Central memory CD8-positive, alpha-beta T cell (primary cell): ENCODE results near the gene PASK.
A peak's percentile ranks its signal among the peaks of the same experiment; 100 is the strongest.
"Not testable (repeated sequence)": the region's sequence is repeated elsewhere in the genome, so short reads cannot be mapped to it uniquely, and the experiment has no call there.

Experiments
- ATAC-seq: fragments of 150-1000 bp; cut with Tn5 transposase; replicated peaks from 2 replicates; pipeline ENCODE4 v1.10.0; 2022; ENCODE audit warnings: mild to moderate bottlenecking, moderate FRiP score, moderate number of reproducible peaks; ENCODE audit not compliant: poor library complexity, severe bottlenecking; ENCODE audit errors: extremely low read depth
- DNase-seq, 2 donors: peaks; one replicate each; pipeline ENCODE4 v3.0.0; 2021; ENCODE audit warnings: low spot score in 2 of 2
- H3K27ac Mint-ChIP-seq: one replicate; pipeline ENCODE4 v1.8.0; 2022; ENCODE audit warnings: low read depth, mild to moderate bottlenecking, moderate library complexity, mixed read lengths
- H3K27me3 Mint-ChIP-seq: one replicate; pipeline ENCODE4 v1.8.0; 2022; ENCODE audit warnings: mixed read lengths
- H3K36me3 Mint-ChIP-seq: one replicate; pipeline ENCODE4 v1.8.0; 2022; ENCODE audit warnings: mild to moderate bottlenecking, moderate library complexity, mixed read lengths; ENCODE audit not compliant: insufficient read depth
- H3K4me1 Mint-ChIP-seq: one replicate; pipeline ENCODE4 v1.8.0; 2022; ENCODE audit warnings: mixed read lengths
- H3K4me3 Mint-ChIP-seq: one replicate; pipeline ENCODE4 v1.8.0; 2022; ENCODE audit warnings: mild to moderate bottlenecking, moderate library complexity, mixed read lengths
- H3K9me3 Mint-ChIP-seq: one replicate; pipeline ENCODE4 v1.8.0; 2022; ENCODE audit warnings: mixed read lengths

Gene PASK

DNA sequence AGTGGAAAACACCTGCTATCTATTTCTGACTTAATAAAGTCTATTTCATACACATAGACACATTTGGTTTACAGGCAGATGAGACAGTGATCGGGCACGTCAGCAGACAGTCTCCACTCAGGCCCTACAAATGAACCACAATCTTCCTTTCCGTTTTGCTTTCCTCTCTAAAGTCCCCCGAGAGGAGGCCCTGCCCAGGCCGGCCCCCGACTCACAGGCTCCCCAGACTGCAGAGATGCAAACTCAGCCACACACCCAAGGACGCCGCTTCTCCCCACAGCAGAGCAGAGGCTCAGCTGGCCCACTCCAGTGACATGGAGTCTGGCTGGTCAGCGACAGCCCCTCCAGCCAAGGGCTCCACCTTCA, 37.8 kb downstream of the PASK start:
- Mint-ChIP-seq H3K4me1 (peaks cover 51% of the 10 kb centered on the region), H3K4me3 (peak overlapping the region; percentile 78), H3K9me3 (no peaks in the 10 kb centered on the region), H3K36me3 (peaks cover 19% of the 10 kb centered on the region), H3K27me3 (no peaks in the 10 kb centered on the region), H3K27ac (peak overlapping the region; percentile 94)
- DNase-seq (peak in 1 of 2 donors; percentile 27), ATAC-seq (peak; percentile 52)

DNA sequence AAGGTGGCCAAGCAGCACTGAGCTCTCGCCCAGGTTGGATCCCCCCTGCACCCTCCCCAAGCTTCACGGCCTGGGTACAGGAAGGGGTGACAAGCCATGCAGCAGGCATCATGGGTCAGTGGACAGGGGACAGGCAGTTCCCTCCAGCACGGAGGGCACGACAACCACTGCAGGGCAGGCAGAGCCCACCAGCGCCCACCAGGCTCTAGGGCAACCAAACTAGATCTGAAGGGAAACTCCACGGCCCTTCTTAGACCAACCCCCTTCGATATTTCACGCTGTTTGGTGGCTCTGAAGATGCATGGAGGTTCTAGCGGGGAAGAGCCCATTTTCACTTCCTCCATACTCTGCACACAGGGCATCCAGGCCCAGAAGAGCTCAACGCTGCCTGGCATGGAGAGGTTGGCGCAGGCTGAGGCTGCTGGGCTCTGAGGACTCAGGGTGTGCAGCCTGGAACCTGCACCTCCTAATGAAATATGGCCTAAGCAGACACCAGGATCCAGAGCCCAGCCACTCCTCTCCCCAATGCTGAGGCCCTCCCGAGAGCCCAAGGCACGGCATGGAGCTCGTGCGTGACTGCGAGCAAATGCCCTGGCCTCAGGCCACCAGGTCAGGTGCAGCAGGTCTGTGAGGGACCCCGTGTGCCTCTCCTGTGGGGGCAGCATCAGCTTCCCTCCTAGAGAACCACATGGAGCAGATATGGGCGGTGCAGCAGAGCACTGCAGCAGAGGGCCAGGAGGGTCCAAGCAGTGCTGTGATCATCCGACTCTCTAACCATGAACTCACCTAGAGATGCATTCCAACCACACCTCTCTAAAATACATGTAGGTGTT, 38.4 kb downstream of the PASK start:
- peaks cover 50% of the 10 kb centered on the region for H3K4me1 Mint-ChIP-seq

DNA sequence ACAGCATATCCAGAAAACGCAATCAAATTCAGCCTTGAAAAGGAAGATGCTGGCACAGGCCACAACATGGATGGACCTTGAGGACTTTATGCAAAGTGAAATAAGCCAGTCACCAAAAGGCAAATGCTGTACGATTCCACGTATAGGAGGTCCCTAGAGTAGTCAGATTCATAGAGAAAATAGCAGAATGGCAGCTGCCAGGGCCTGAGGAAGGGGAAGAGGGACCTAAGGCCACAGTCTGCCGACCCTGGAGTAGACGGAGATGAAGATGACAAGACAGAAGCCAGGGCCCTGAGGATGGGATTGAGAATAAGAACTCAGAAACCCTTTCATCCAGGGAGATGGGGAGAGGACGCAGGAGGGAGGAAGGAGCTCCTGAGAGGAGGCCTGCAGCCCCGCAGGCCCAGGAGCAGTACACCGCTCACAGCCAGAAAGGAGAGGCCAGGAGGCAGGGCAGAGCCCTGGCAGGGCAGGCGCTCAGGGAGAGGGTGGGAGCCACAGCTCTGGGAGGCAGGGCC, 39.1 kb downstream of the PASK start:
- Mint-ChIP-seq H3K4me1 (peaks cover 50% of the 10 kb centered on the region), H3K9me3 (no peaks in the 10 kb centered on the region), H3K27me3 (no peaks in the 10 kb centered on the region), H3K36me3 (peaks cover 21% of the 10 kb centered on the region), H3K27ac (peak overlapping the region; percentile 94), H3K4me3 (peak overlapping the region; percentile 78)
- no peak for ATAC-seq
- DNase-seq: no peak

More for the DNA sequence above, 38.4 kb downstream of the PASK start:
- DNase-seq: no peak
- no peak for ATAC-seq
- no peaks in the 10 kb centered on the region for H3K27me3 Mint-ChIP-seq
- H3K27ac Mint-ChIP-seq: peak overlapping the region; percentile 94
- peaks cover 19% of the 10 kb centered on the region for H3K36me3 Mint-ChIP-seq
- no peaks in the 10 kb centered on the region for H3K9me3 Mint-ChIP-seq
- H3K4me3 Mint-ChIP-seq: peak overlapping the region; percentile 78

GRCh38 chr2:241109210-241110088, 39.8 kb downstream of the PASK start:
- H3K27ac Mint-ChIP-seq: peak overlapping the region; percentile 94
- H3K27me3 Mint-ChIP-seq: no peaks in the 10 kb centered on the region
- H3K4me3 Mint-ChIP-seq: peak overlapping the region; percentile 78
- H3K4me1 Mint-ChIP-seq: peaks cover 50% of the 10 kb centered on the region
- peaks cover 20% of the 10 kb centered on the region for H3K36me3 Mint-ChIP-seq
- no peaks in the 10 kb centered on the region for H3K9me3 Mint-ChIP-seq
- no peak for DNase-seq
- peak; percentile 22 for ATAC-seq

DNA sequence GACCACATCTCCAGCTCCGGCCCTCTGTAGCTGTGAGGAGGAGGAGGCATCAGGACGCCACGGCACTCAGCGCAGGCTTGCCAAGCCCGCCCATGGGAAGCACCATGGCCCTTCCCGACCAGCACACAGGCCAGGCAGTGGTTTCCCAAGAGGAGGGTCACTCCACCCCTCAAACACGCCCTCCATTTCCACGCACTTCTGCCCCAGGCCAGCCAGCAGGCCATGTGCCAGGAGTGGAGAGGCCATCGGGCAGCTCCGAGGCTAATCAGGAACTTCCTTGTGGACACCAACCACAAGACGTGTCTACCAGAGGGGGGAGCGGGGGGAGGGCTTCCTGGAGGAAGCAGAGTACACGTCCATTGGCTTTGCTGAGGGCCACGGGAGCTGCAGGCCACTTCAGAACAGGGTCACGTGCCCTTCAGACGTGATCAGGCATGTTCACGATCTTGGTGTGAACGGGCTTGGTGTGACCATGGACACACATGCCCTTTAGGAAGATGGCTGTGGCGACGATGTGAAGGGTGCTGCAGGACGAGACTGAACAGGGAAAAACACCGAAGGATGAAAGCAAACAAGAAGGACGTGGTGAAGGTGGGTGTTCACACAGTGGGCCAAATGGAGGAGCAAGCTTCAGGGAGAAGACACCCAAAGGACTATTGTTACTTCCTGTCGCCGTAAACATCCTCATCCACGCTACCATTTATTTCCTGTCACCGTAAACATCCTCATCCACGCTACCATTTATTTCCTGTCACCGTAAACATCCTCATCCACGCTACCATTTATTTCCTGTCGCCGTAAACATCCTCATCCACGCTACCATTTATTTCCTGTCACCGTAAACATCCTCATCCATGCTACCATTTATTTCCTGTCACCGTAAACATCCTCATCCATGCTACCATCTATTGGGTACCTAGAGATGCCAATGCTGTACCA, 40.7 kb downstream of the PASK start:
- Mint-ChIP-seq H3K27me3 (no peaks in the 10 kb centered on the region), H3K36me3 (peaks cover 23% of the 10 kb centered on the region), H3K4me3 (peak overlapping the region; percentile 78), H3K27ac (peak overlapping the region; percentile 94), H3K9me3 (no peaks in the 10 kb centered on the region), H3K4me1 (peaks cover 55% of the 10 kb centered on the region)
- ATAC-seq (peak; percentile 27), DNase-seq (peak in 1 of 2 donors; percentile 50)

DNA sequence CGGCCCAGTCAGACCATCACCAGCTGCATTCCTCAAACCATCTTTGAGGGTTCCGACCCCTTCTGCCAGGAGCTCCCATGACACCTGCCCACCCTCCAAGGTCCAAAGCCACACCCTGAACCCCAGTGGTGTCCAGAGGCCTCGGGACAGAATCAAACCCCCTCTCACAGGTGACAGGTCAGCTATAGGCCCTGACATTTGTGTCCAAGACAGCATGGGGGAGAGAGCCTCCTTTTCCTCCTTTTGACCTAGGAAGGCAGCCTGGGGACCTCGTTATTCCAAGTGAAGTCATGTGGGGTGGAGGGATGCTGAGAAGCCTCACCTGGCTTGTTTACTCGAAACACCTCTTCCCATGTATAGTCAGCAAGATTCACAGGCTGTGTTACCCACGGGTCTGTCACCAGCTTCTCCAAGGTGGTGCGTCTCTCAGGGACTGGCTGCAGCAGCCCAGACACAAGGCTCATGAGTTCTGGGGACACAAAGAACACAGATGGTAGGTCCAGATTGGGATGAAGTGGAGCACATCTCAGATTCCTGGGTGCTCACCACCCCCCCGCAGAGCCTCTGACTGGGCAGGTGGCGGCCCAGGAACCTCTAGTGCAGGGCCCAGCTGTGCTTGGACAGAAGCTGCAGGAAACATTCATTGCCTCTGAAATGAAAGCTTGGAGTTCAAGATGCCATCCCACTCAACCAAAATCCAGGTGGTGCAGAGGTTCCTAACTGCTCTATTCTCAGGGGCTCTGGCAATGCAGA, 42.1 kb downstream of the PASK start:
- Mint-ChIP-seq H3K27me3 (no peaks in the 10 kb centered on the region), H3K36me3 (peaks cover 23% of the 10 kb centered on the region), H3K4me1 (peaks cover 55% of the 10 kb centered on the region), H3K4me3 (no peak overlapping the region), H3K9me3 (no peaks in the 10 kb centered on the region), H3K27ac (peak overlapping the region; percentile 94)
- DNase-seq (no peak), ATAC-seq (no peak)

GRCh38 chr2:241105641-241106040, 43.6 kb downstream of the PASK start:
- DNase-seq (no peak), ATAC-seq (no peak)
- H3K9me3 Mint-ChIP-seq: no peaks in the 10 kb centered on the region
- H3K4me3 Mint-ChIP-seq: no peak overlapping the region
- H3K27me3 Mint-ChIP-seq: no peaks in the 10 kb centered on the region
- no peak overlapping the region for H3K27ac Mint-ChIP-seq
- H3K4me1 Mint-ChIP-seq: peaks cover 52% of the 10 kb centered on the region
- peaks cover 23% of the 10 kb centered on the region for H3K36me3 Mint-ChIP-seq

- Mint-ChIP-seq H3K4me1 (peaks cover 53% of the 10 kb centered on the region), H3K36me3 (peaks cover 19% of the 10 kb centered on the region)
- H3K27me3 Mint-ChIP-seq, ATAC-seq, H3K9me3 Mint-ChIP-seq, H3K27ac Mint-ChIP-seq, DNase-seq, H3K4me3 Mint-ChIP-seq: not testable (repeated sequence)
These were observed 44.7 kb downstream of the PASK start for GRCh38 chr2:241104611-241105010.

- Mint-ChIP-seq H3K27ac (peak overlapping the region; percentile 93), H3K9me3 (no peaks in the 10 kb centered on the region), H3K4me3 (peak overlapping the region; percentile 93), H3K4me1 (peaks cover 50% of the 10 kb centered on the region), H3K36me3 (peaks cover 30% of the 10 kb centered on the region), H3K27me3 (no peaks in the 10 kb centered on the region)
- DNase-seq: no peak
- no peak for ATAC-seq
These were observed 46.1 kb downstream of the PASK start for GRCh38 chr2:241103176-241103595.

DNA sequence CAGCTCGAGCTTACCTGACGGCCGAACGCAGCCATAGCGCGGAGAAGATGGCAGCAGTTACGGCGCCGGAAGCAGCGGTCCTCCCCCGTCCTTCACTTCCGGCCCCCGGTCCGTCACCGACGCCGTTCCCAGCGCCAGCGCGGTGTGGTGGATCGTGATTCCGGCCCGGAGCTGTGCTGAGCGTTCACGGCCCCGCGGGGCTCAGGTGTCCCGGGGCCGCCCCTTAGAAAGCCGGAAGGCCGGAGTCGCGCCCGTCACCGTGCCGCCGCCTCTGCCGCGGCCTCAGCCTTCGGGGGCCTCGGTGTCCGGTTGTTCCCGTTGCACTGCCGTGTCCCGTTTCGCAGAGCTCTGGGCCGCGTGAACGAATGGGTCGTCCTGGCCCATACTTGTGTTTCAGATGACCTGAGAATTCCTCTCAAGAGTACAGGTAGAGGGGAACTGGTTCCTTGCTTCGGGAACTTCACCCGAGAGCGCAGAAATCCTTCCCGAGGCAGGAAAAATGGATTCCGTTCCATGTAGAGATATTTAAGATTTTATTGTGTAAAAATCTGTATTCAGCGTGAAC, 47.0 kb downstream of the PASK start, which contains the start of gene MTERF4:
TSS of gene MTERF4 (minus strand) at position 49 of the 565 bp plus-strand sequence. CDS start at position 35, 14 bp downstream.
- Mint-ChIP-seq H3K4me1 (peaks cover 50% of the 10 kb centered on the region), H3K27me3 (no peaks in the 10 kb centered on the region), H3K4me3 (peak within 1 kb of the TSS; percentile 93), H3K9me3 (no peaks in the 10 kb centered on the region), H3K27ac (peak within 1 kb of the TSS; percentile 93), H3K36me3 (peaks cover 31% of the 10 kb centered on the region)
- DNase-seq (peak; percentile 79 to 80), ATAC-seq (peak; percentile 92)

- no peak for DNase-seq
- no peaks in the 10 kb centered on the region for H3K27me3 Mint-ChIP-seq
- peaks cover 79% of the 10 kb centered on the region for H3K4me1 Mint-ChIP-seq
- peak overlapping the region; percentile 19 for H3K27ac Mint-ChIP-seq
- no peak for ATAC-seq
- no peak overlapping the region for H3K4me3 Mint-ChIP-seq
- H3K36me3 Mint-ChIP-seq: peaks cover 34% of the 10 kb centered on the region
- no peaks in the 10 kb centered on the region for H3K9me3 Mint-ChIP-seq
These were observed 50.0 kb downstream of the PASK start for GRCh38 chr2:241099246-241099645.
